Measurements from ENCODE around the gene SNX24. TPM values are rescaled to one million over a fixed set of nuclear protein-coding genes. Genes with fewer than 3 reads are reported as not detected.

SNX24 gene
- total RNA-seq, 2 donors from 2014 or later: 9.8 to 13.3 TPM

GRCh38 chr5:122937914-122938313, 92.5 kb downstream of the SNX24 start:
- Histone ChIP-seq H3K4me1 (replicated peaks) (no peaks in the 10 kb centered on the region), H3K4me3 (no peak overlapping the region), H3K27ac (peak overlapping the region in 1 of 2 donors; percentile 25), H3K9me3 (no peaks in the 10 kb centered on the region), H3K27me3 (replicated peaks; ENCODE audit: insufficient read depth) (no peaks in the 10 kb centered on the region), H3K36me3 (no peaks in the 10 kb centered on the region)
- TF ChIP-seq POLR2AphosphoS5 (IDR thresholded peaks at IDR 0.05): no peak
- no peak for TF ChIP-seq POLR2A (IDR thresholded peaks at IDR 0.05)
- no peak for TF ChIP-seq CTCF (IDR thresholded peaks at IDR 0.05)
- DNase-seq (ENCODE audit: low spot score): peak; percentile 18
- 29% methylated on average over 4 of the region's 4 CpGs for WGBS
- intact Hi-C loops (cut with DNase I): no loop called here

GRCh38 chr5:122940890-122941289, 95.5 kb downstream of the SNX24 start:
- intact Hi-C loops (cut with DNase I): no loop called here
- Histone ChIP-seq H3K9me3 (no peaks in the 10 kb centered on the region), H3K36me3 (no peaks in the 10 kb centered on the region), H3K27ac (no peak overlapping the region), H3K27me3 (replicated peaks; ENCODE audit: insufficient read depth) (no peaks in the 10 kb centered on the region), H3K4me1 (replicated peaks) (no peaks in the 10 kb centered on the region), H3K4me3 (no peak overlapping the region)
- DNase-seq (ENCODE audit: low spot score): no peak
- 98% methylated on average over 3 of the region's 3 CpGs for WGBS
- TF ChIP-seq POLR2AphosphoS5 (IDR thresholded peaks at IDR 0.05) (no peak), POLR2A (IDR thresholded peaks at IDR 0.05) (no peak), CTCF (IDR thresholded peaks at IDR 0.05) (no peak)

DNA sequence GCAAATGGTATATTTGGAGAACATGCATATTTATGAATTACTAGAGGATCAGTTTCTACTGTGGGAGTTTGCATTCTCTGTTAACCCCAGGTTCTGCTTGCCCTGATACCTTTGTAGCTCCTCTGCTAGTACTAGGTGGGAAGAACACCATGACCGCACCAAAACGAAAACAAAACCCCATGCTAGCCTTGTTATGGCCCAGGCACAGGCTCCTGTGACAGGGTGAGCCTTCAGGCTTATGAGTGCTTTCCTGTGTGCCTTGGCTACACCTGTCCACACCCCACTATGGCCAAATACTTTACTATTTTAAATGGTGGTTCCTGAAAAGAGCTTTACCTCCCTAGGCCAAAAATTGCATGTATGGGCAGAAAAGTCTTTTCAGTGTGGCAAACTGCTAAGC, 96.3 kb downstream of the SNX24 start:
- Histone ChIP-seq H3K36me3 (no peaks in the 10 kb centered on the region), H3K9me3 (no peaks in the 10 kb centered on the region), H3K4me1 (replicated peaks) (no peaks in the 10 kb centered on the region), H3K27ac (no peak overlapping the region), H3K4me3 (no peak overlapping the region), H3K27me3 (replicated peaks; ENCODE audit: insufficient read depth) (no peaks in the 10 kb centered on the region)
- no peak for DNase-seq (ENCODE audit: low spot score)
- intact Hi-C loops (cut with DNase I): no loop called here
- TF ChIP-seq POLR2AphosphoS5 (IDR thresholded peaks at IDR 0.05) (no peak), CTCF (IDR thresholded peaks at IDR 0.05) (no peak), POLR2A (IDR thresholded peaks at IDR 0.05) (no peak)
- 100% methylated on average over 2 of the region's 2 CpGs for WGBS

DNA sequence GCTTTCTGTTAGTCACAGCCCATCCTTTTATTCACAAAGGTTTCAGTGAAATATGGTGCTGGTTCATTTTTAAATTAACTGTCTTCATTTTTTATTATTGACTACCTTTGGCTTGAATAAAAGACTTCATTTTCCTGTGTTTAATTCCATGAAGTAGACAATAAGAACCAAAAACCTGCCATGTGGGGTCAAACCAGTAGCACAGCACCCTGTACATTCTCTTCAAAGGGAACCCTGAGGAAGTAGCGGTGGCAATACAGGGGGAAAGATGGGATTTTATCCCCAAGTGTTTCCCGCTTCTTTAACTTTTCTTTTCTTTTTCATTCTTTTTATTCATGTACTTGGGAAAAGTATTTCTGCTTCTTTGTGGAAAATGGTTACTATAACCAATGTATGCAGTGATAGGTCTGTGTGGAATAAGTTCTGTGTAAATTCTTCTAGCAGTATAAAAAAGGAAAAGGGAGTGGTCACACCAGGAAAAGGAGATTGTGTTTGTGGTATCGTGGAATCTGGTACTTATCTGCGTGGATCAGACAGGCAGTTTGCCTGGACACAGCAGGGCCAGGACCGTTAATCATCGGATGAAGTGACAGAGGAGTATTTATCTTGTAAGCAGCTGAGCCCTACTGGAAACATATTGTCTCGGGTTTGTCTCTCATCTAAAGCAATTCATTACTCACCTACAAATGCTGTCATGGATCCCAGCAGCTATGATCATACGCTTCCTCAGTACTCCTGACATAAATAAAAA, 96.9 kb downstream of the SNX24 start:
- no peak overlapping the region for H3K4me3 ChIP-seq
- H3K27me3 ChIP-seq (replicated peaks; ENCODE audit: insufficient read depth): no peaks in the 10 kb centered on the region
- DNase-seq (ENCODE audit: low spot score): no peak
- intact Hi-C loops (cut with DNase I): no loop called here
- H3K4me1 ChIP-seq (replicated peaks): no peaks in the 10 kb centered on the region
- no peak overlapping the region for H3K27ac ChIP-seq
- no peaks in the 10 kb centered on the region for H3K9me3 ChIP-seq
- WGBS: 28% methylated on average over 8 of the region's 8 CpGs
- H3K36me3 ChIP-seq: no peaks in the 10 kb centered on the region
- no peak for TF ChIP-seq CTCF (IDR thresholded peaks at IDR 0.05)
- no peak for TF ChIP-seq POLR2A (IDR thresholded peaks at IDR 0.05)
- TF ChIP-seq POLR2AphosphoS5 (IDR thresholded peaks at IDR 0.05): no peak

- WGBS: 72% methylated on average over 6 of the region's 7 CpGs
- Histone ChIP-seq H3K4me3 (no peak overlapping the region), H3K36me3 (no peaks in the 10 kb centered on the region), H3K9me3 (no peaks in the 10 kb centered on the region), H3K27me3 (replicated peaks; ENCODE audit: insufficient read depth) (no peaks in the 10 kb centered on the region), H3K27ac (no peak overlapping the region), H3K4me1 (replicated peaks) (no peaks in the 10 kb centered on the region)
- intact Hi-C loops (cut with DNase I): no loop called here
- no peak for DNase-seq (ENCODE audit: low spot score)
- TF ChIP-seq POLR2AphosphoS5 (IDR thresholded peaks at IDR 0.05): no peak
- TF ChIP-seq CTCF (IDR thresholded peaks at IDR 0.05): no peak
- TF ChIP-seq POLR2A (IDR thresholded peaks at IDR 0.05): no peak
Measured at GRCh38 chr5:122943050-122943698, 97.8 kb downstream of the SNX24 start.
